ENCODE data around the gene FAM13A.
A peak's percentile ranks its signal among the peaks of the same experiment; 100 is the strongest.
"Not testable (repeated sequence)": the region's sequence is repeated elsewhere in the genome, so short reads cannot be mapped to it uniquely, and the experiment has no call there.

The FAM13A gene

DNA sequence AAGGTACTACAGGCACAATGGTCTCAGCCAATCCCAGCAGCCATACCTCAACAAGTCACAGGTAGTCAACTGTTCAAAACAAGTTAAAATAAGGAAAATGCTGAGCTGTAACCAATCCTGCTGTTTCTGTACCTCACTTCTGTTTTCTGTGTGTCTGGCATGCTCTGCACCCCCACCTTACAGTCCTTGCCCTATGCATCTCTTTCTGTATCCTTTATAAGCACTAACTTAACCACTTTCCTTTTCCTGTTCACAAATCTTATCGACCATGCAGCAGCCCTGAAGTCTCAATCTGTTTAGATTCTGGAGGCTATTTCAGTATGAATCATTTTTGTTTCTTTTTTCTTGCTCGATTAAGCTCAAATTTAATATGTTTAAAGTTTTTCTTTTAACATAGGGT is 12.5 kb upstream of the FAM13A start:
- no peak for DNase-seq
- TF ChIP-seq, protein P1, sequence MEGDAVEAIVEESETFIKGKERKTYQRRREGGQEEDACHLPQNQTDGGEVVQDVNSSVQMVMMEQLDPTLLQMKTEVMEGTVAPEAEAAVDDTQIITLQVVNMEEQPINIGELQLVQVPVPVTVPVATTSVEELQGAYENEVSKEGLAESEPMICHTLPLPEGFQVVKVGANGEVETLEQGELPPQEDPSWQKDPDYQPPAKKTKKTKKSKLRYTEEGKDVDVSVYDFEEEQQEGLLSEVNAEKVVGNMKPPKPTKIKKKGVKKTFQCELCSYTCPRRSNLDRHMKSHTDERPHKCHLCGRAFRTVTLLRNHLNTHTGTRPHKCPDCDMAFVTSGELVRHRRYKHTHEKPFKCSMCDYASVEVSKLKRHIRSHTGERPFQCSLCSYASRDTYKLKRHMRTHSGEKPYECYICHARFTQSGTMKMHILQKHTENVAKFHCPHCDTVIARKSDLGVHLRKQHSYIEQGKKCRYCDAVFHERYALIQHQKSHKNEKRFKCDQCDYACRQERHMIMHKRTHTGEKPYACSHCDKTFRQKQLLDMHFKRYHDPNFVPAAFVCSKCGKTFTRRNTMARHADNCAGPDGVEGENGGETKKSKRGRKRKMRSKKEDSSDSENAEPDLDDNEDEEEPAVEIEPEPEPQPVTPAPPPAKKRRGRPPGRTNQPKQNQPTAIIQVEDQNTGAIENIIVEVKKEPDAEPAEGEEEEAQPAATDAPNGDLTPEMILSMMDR (IDR thresholded peaks at IDR 0.05; ENCODE audit: low read depth, low read length, missing control alignments) = no peak
- no peak overlapping the region for H3K4me3 ChIP-seq (ENCODE audit: low read depth, low read length)
- H3K27me3 ChIP-seq (replicated peaks) = no peaks in the 10 kb centered on the region
- no peak overlapping the region for H3K27ac ChIP-seq
- no peaks in the 10 kb centered on the region for H3K36me3 ChIP-seq (replicated peaks)
- in situ Hi-C loops (cut with HindIII; ENCODE audit: low pct_ligation_motif_present, low sequenced_read_pairs) = no loop called here

DNA sequence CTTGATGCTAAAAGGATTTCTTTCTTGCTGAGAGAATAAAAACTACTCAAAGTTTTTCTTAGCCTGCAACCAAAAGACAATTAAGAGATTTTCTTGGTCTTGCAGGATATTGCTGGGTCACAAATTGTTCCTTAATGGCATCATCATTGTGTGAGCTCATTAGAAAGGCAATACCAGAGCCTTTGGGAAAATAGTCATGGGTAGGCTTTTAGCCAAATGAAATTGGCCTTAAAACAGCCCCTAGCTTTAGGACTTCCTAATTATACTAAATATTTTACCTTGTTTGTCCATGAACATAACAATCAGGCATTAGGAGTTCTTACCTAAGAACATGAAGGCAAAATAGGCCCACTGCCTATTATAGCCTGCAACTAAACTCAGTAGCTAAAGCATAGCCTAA is 10.4 kb upstream of the FAM13A start:
- TF ChIP-seq, protein P1 (IDR thresholded peaks at IDR 0.05; ENCODE audit: low read depth, low read length, missing control alignments) = no peak
- no peak overlapping the region for H3K4me3 ChIP-seq (ENCODE audit: low read depth, low read length)
- no peaks in the 10 kb centered on the region for H3K27me3 ChIP-seq (replicated peaks)
- H3K27ac ChIP-seq = no peak overlapping the region
- in situ Hi-C loops (cut with HindIII; ENCODE audit: low pct_ligation_motif_present, low sequenced_read_pairs) = no loop called here
- H3K36me3 ChIP-seq (replicated peaks) = no peaks in the 10 kb centered on the region
- DNase-seq = no peak

DNA sequence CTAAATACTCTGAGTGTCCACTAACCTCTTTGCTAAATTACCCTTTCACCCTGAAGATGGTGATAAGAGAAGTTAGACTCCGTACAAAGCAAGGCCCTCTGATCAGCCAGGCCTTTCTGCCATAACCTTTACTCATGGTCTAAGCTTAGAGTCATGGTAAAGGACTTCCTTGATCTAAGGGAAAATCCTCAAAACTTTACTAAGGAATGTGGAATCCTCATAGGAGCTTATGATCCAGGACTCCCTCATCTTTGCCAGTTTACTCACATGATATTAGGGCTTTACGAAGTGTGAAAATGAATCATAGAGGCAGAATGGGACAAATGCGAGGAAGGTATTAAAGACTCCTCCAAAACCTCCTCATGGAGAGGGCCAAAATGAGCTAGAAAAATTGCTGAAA is 7.9 kb upstream of the FAM13A start:
- Histone ChIP-seq H3K27ac (no peak overlapping the region), H3K27me3 (replicated peaks) (no peaks in the 10 kb centered on the region), H3K36me3 (replicated peaks) (no peaks in the 10 kb centered on the region), H3K4me3 (ENCODE audit: low read depth, low read length) (no peak overlapping the region)
- DNase-seq = no peak
- TF ChIP-seq, protein P1 (IDR thresholded peaks at IDR 0.05; ENCODE audit: low read depth, low read length, missing control alignments) = no peak
- in situ Hi-C loops (cut with HindIII; ENCODE audit: low pct_ligation_motif_present, low sequenced_read_pairs) = no loop called here

DNA sequence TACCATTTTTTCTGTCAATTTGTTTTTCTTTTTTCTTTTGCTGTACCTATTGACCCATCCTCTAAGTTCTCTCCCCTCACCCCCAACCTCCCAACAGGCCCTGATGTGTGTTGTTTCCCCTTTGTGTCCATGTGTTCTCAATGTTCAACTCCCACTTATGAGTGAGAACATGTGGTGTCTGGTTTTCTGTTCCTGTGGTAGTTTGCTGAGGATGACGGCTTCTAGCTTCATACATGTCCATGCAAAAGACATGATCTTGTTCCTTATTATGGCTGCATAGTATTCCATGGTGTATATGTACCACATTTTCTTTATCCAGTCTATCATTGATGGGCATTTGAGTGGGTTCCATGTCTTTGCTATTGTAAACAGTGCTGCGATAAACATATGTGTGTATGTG is 859 bp upstream of the FAM13A start:
- in situ Hi-C loops (cut with HindIII; ENCODE audit: low pct_ligation_motif_present, low sequenced_read_pairs); H3K27me3 ChIP-seq (replicated peaks); DNase-seq; H3K27ac ChIP-seq; H3K4me3 ChIP-seq (ENCODE audit: low read depth, low read length); H3K36me3 ChIP-seq (replicated peaks): not testable (repeated sequence)

DNA sequence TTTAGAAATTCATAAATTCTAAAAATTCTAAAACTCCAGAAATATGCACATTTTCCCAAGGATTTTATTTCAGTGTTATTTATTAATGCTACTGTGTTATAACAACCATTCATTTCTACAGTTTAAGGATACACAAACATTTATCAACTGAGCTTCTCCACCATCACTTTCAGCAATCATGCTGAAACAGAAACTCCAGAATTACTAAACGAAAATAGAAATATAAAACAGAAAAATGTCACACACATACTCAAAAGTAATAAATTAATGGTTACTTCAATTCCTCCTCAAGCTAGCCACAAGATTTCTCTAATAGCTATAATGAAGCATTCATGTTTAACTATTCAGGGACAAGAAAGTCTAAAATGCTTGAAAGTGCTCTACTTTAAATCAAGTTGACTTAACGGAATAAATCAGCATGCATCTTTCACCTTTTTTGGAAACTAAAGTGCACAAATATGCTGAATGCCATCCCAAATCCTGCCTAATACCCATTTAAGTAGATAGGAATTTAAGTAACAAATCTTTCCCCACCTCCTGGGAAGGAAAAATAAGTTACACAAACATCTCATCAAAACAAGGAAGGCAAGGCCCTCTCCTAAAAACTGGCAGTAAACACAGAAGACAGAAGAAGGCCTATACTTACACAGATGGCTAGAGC is 563 bp downstream of the FAM13A start:
- H3K36me3 ChIP-seq (replicated peaks) = no peaks in the 10 kb centered on the region
- DNase-seq = no peak
- H3K27me3 ChIP-seq (replicated peaks) = no peaks in the 10 kb centered on the region
- TF ChIP-seq, protein P1 (IDR thresholded peaks at IDR 0.05; ENCODE audit: low read depth, low read length, missing control alignments) = no peak
- H3K27ac ChIP-seq = peak overlapping the region; percentile 65
- peak overlapping the region; percentile 54 for H3K4me3 ChIP-seq (ENCODE audit: low read depth, low read length)
- in situ Hi-C loops (cut with HindIII; ENCODE audit: low pct_ligation_motif_present, low sequenced_read_pairs) = no loop called here

DNA sequence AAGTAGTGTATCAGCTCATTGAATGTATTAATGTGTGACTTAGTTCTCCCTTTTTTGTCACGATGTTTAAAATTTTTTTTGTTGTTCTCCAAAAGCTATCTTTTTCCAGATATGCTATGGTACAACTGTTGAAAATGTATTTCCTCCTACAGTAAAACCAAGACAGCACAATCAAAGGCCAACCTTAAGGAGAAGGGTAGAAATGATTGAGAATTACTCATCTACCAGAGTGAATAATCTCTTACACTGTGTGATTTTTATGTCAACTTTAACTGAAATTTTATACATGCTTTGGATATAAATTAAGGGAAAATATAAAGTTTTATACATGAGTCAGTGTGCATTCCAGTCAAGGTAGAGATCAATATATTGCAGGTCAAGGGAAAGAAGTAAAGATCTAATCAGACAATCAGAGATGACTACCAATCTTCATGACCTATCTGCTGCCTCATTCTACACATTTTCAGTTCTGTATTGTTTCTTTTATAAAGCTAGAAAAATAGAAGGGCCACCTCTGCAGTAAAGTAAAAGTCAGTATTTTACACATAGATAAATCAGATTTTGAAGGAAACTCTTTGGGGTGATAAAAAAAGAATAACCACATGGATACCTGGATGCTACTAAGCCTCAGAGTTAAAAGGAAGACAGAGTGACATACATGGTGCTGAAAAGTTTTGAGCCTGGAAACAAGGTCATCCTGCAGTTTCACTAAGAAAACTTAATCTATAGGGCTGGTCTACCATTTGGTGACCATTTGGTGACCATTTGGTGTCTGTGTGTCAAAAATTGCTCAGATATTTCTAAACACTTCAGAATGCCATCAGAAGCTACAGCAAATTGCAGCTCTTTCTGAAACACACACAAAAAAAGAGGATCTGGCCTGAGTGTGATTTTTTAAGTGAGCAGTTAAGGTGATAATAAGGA is 1.6 kb downstream of the FAM13A start:
- Histone ChIP-seq H3K27me3 (replicated peaks) (no peaks in the 10 kb centered on the region), H3K36me3 (replicated peaks) (no peaks in the 10 kb centered on the region), H3K27ac (no peak overlapping the region), H3K4me3 (ENCODE audit: low read depth, low read length) (peak overlapping the region; percentile 54)
- DNase-seq = no peak
- TF ChIP-seq, protein P1 (IDR thresholded peaks at IDR 0.05; ENCODE audit: low read depth, low read length, missing control alignments) = no peak
- in situ Hi-C loops (cut with HindIII; ENCODE audit: low pct_ligation_motif_present, low sequenced_read_pairs) = no loop called here
